ENCODE results near the gene CADPS. TPM values are rescaled to one million over a fixed set of nuclear protein-coding genes. Genes with fewer than 3 reads are reported as not detected.
A peak's percentile ranks its signal among the peaks of the same experiment; 100 is the strongest.

CADPS gene
- total and polyA plus RNA-seq, 4 donors = 0.13 to 3.6 (median 0.49) TPM

GRCh38 chr3:62539762-62540161 lies 335.5 kb downstream of the CADPS start:
- WGBS, 2 donors = 66 to 85% methylated on average over 1 of the region's 1 CpG
- H3K9ac ChIP-seq (ENCODE audit: insufficient read depth in 1 of 2, low read length in 2 of 2) = no peak overlapping the region
- H3K4me3 ChIP-seq = no peak overlapping the region
- no peaks in the 10 kb centered on the region for H3K9me3 ChIP-seq (ENCODE audit: control insufficient read depth in 4 of 4, insufficient read depth in 3 of 4, low read length in 3 of 4)
- H3K4me1 ChIP-seq (ENCODE audit: control insufficient read depth in 5 of 5, insufficient read depth in 5 of 5, low read length in 5 of 5) = no peaks in the 10 kb centered on the region
- DNase-seq (no peak), ATAC-seq (ENCODE audit: insufficient read depth, low FRiP score) (peak; percentile 47)
- H3K36me3 ChIP-seq (ENCODE audit: control insufficient read depth in 4 of 4, insufficient read depth in 4 of 4, low read length in 4 of 4) = peaks cover 0 to 1% (median 0%) of the 10 kb centered on the region in 4 donors
- H3K27ac ChIP-seq (ENCODE audit: low read depth in 1 of 2, low read length in 1 of 2) = no peak overlapping the region
- TF ChIP-seq CTCF (IDR thresholded peaks at IDR 0.05; ENCODE audit: control extremely low read depth, extremely low read depth) = no peak
- H3K27me3 ChIP-seq (ENCODE audit: control insufficient read depth in 3 of 3, insufficient read depth in 3 of 3, low read length in 2 of 3) = peaks cover 0 to 21% (median 19%) of the 10 kb centered on the region in 3 donors

DNA sequence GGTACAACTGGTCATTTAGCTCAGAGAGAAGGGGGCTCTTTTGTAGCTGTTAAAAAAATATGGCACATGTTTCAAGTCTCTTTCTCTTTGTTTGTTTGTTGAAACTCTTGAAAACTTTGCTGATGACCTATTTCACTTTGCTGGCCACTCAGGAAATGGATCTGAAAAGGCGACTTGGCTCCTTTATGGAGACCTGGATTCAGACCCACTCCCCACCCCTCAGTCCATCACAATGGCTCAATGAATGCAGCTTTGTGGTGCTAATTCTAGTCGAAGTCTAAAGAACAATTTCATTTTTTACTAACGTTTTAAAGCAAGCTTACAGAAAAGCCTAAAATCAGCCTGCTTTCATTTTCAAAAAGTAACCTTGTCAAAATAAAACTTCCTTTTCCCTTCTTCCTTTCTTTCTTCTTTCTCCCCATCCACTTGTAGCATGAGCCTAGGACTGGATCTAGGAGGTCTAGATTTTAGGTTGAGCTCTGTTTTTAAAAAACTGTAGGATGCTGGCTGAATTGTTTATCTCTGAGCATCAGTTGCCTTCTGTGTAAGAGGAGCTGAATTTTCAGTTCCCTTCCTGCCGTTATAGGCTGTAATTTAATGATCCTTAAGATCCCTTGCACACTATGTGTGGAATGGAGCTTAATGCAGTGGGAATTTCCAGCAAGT lies 336.4 kb downstream of the CADPS start:
- WGBS, 2 donors = 21 to 29% methylated on average over 4 of the region's 4 CpGs
- H3K27ac ChIP-seq (ENCODE audit: low read depth in 1 of 2, low read length in 1 of 2) = no peak overlapping the region

DNA sequence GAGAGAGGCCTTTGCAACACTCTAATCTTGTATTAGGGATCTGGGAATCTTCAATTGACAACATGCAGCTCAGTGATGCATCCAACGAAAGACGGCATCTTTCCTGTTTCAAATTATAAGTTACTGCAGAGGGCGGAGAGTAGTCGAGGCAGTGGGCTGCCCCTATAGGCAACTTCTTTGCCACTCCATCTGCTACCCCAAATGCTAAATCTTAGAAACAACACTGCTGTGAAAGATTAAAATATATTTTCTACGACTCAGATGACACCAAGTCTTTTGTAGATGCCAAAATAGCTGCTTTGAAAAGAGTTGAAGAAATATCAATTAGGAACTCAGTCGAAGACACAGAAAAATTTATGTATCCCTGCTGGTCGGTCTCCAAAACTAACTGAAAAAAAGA lies 340.9 kb downstream of the CADPS start:
- ATAC-seq (ENCODE audit: insufficient read depth, low FRiP score) (no peak), DNase-seq (no peak)
- Histone ChIP-seq H3K36me3 (ENCODE audit: control insufficient read depth in 4 of 4, insufficient read depth in 4 of 4, low read length in 4 of 4) (no peaks in the 10 kb centered on the region), H3K4me1 (ENCODE audit: control insufficient read depth in 5 of 5, insufficient read depth in 5 of 5, low read length in 5 of 5) (no peaks in the 10 kb centered on the region), H3K27me3 (ENCODE audit: control insufficient read depth in 3 of 3, insufficient read depth in 3 of 3, low read length in 2 of 3) (peaks cover 0 to 27% (median 11%) of the 10 kb centered on the region in 3 donors), H3K9me3 (ENCODE audit: control insufficient read depth in 4 of 4, insufficient read depth in 3 of 4, low read length in 3 of 4) (no peaks in the 10 kb centered on the region), H3K27ac (ENCODE audit: low read depth in 1 of 2, low read length in 1 of 2) (no peak overlapping the region), H3K4me3 (no peak overlapping the region), H3K9ac (ENCODE audit: insufficient read depth in 1 of 2, low read length in 2 of 2) (no peak overlapping the region)
- 86 to 87% methylated on average over 7 of the region's 7 CpGs for WGBS, 2 donors
- no peak for TF ChIP-seq CTCF (IDR thresholded peaks at IDR 0.05; ENCODE audit: control extremely low read depth, extremely low read depth)

More for the DNA sequence above, 336.4 kb downstream of the CADPS start:
- ATAC-seq (ENCODE audit: insufficient read depth, low FRiP score) = no peak
- Histone ChIP-seq H3K36me3 (ENCODE audit: control insufficient read depth in 4 of 4, insufficient read depth in 4 of 4, low read length in 4 of 4) (no peaks in the 10 kb centered on the region), H3K4me1 (ENCODE audit: control insufficient read depth in 5 of 5, insufficient read depth in 5 of 5, low read length in 5 of 5) (no peaks in the 10 kb centered on the region), H3K4me3 (no peak overlapping the region), H3K9ac (ENCODE audit: insufficient read depth in 1 of 2, low read length in 2 of 2) (no peak overlapping the region), H3K27me3 (ENCODE audit: control insufficient read depth in 3 of 3, insufficient read depth in 3 of 3, low read length in 2 of 3) (peaks cover 0 to 14% (median 13%) of the 10 kb centered on the region in 3 donors), H3K9me3 (ENCODE audit: control insufficient read depth in 4 of 4, insufficient read depth in 3 of 4, low read length in 3 of 4) (no peaks in the 10 kb centered on the region)
- TF ChIP-seq CTCF (IDR thresholded peaks at IDR 0.05; ENCODE audit: control extremely low read depth, extremely low read depth) = no peak
- no peak for DNase-seq

- Histone ChIP-seq H3K4me3 (no peak overlapping the region), H3K27ac (ENCODE audit: low read depth in 1 of 2, low read length in 1 of 2) (no peak overlapping the region), H3K4me1 (ENCODE audit: control insufficient read depth in 5 of 5, insufficient read depth in 5 of 5, low read length in 5 of 5) (no peaks in the 10 kb centered on the region), H3K27me3 (ENCODE audit: control insufficient read depth in 3 of 3, insufficient read depth in 3 of 3, low read length in 2 of 3) (peaks cover 0 to 24% (median 11%) of the 10 kb centered on the region in 3 donors), H3K9me3 (ENCODE audit: control insufficient read depth in 4 of 4, insufficient read depth in 3 of 4, low read length in 3 of 4) (no peaks in the 10 kb centered on the region), H3K36me3 (ENCODE audit: control insufficient read depth in 4 of 4, insufficient read depth in 4 of 4, low read length in 4 of 4) (no peaks in the 10 kb centered on the region), H3K9ac (ENCODE audit: insufficient read depth in 1 of 2, low read length in 2 of 2) (no peak overlapping the region)
- no peak for ATAC-seq (ENCODE audit: insufficient read depth, low FRiP score)
- TF ChIP-seq CTCF (IDR thresholded peaks at IDR 0.05; ENCODE audit: control extremely low read depth, extremely low read depth) = no peak
- DNase-seq = no peak
- WGBS, 2 donors = 89 to 90% methylated on average over 9 of the region's 9 CpGs
Measured at GRCh38 chr3:62532796-62533195, 342.4 kb downstream of the CADPS start.

All from lung (tissue), 12 donors.